CD14-positive monocyte (primary cell): Measurements from ENCODE around the gene ASH1L. TPM values are rescaled to one million over a fixed set of nuclear protein-coding genes. Genes with fewer than 3 reads are reported as not detected.

Source experiments
- DNase-seq, 3 donors: peaks; one replicate each; pipeline ENCODE4 v3.0.0-alpha.2; 2011 to 2022
- H2AFZ ChIP-seq: 2 replicates; pipeline ENCODE4 v1.6.0; 2012; ENCODE audit warnings: mild to moderate bottlenecking, low read depth, low read length, inconsistent platforms; ENCODE audit not compliant: insufficient read depth, poor library complexity, severe bottlenecking
- H3K27ac ChIP-seq, 2 donors: 1 replicate in 1 of 2; 2 replicates in 1 of 2; pipeline ENCODE4 v1.5.1; 2012 to 2013; ENCODE audit warnings: low read length in 2 of 2, control low read depth in 1 of 2, inconsistent platforms in 1 of 2, low read depth in 1 of 2, mild to moderate bottlenecking in 1 of 2
- H3K27me3 ChIP-seq, 2 donors: one replicate each; pipeline versions ENCODE4 v1.6.0 to v1.6.1; 2011 to 2013; ENCODE audit warnings: low read length in 2 of 2; ENCODE audit not compliant: control insufficient read depth in 2 of 2, insufficient read depth in 2 of 2
- H3K36me3 ChIP-seq, 2 donors: replicated peaks in 1 of 2; 1 replicate in 1 of 2; 2 replicates in 1 of 2; pipeline versions ENCODE4 v1.5.1 to v1.6.1; 2012 to 2013; ENCODE audit warnings: low read length in 2 of 2, control low read depth in 1 of 2, inconsistent platforms in 1 of 2, mild to moderate bottlenecking in 1 of 2; ENCODE audit not compliant: insufficient read depth in 2 of 2, control insufficient read depth in 1 of 2
- H3K4me1 ChIP-seq, 2 donors: 1 replicate in 1 of 2; 2 replicates in 1 of 2; pipeline versions ENCODE4 v1.5.1 to v1.6.1; 2012 to 2013; ENCODE audit warnings: low read length in 2 of 2, control low read depth in 1 of 2, inconsistent platforms in 1 of 2, mild to moderate bottlenecking in 1 of 2, moderate library complexity in 1 of 2; ENCODE audit not compliant: insufficient read depth in 2 of 2, control insufficient read depth in 1 of 2
- H3K4me2 ChIP-seq: replicated peaks from 2 replicates; pipeline ENCODE3; 2012; ENCODE audit warnings: low read length, moderate library complexity, mild to moderate bottlenecking; ENCODE audit not compliant: poor library complexity, severe bottlenecking; ENCODE audit errors: extremely low read depth
- H3K4me3 ChIP-seq, 3 experiments: fragments of 200-600 bp in 1 of 3; sonication (generic) in 1 of 3; replicated peaks in 1 of 3; 1 replicate in 2 of 3; 2 replicates in 1 of 3; pipeline ENCODE4 v1.5.1; 2011 to 2013; ENCODE audit warnings: low read length in 3 of 3, mild to moderate bottlenecking in 3 of 3, control low read depth in 2 of 3, low read depth in 2 of 3, inconsistent platforms in 1 of 3, moderate library complexity in 1 of 3
- H3K79me2 ChIP-seq: 2 replicates; pipeline ENCODE4 v1.6.0; 2012; ENCODE audit warnings: mild to moderate bottlenecking, control low read depth, inconsistent platforms, low read length, moderate library complexity; ENCODE audit not compliant: insufficient read depth
- H3K9ac ChIP-seq: 2 replicates; pipeline ENCODE4 v1.6.0; 2017; ENCODE audit warnings: low read length, mild to moderate bottlenecking; ENCODE audit not compliant: insufficient read depth, poor library complexity, severe bottlenecking
- H3K9me3 ChIP-seq, 2 donors: replicated peaks in 1 of 2; 1 replicate in 1 of 2; 2 replicates in 1 of 2; pipeline versions ENCODE4 v1.5.1 to v1.6.1; 2012 to 2013; ENCODE audit warnings: low read length in 2 of 2, control low read depth in 1 of 2; ENCODE audit not compliant: control insufficient read depth in 1 of 2, insufficient read depth in 1 of 2
- H4K20me1 ChIP-seq: 2 replicates; pipeline ENCODE4 v1.6.0; 2012; ENCODE audit warnings: mild to moderate bottlenecking, low read length, control low read depth, moderate library complexity; ENCODE audit not compliant: insufficient read depth
- H3K27ac Mint-ChIP-seq, 7 donors: one replicate each; pipeline ENCODE4 v1.8.0; 2020; ENCODE audit warnings: mild to moderate bottlenecking in 7 of 7, mixed read lengths in 7 of 7, moderate library complexity in 6 of 7, inconsistent platforms in 2 of 7
- H3K27me3 Mint-ChIP-seq, 3 donors: one replicate each; pipeline ENCODE4 v1.8.0; 2021 to 2022; ENCODE audit warnings: low read depth in 3 of 3, mild to moderate bottlenecking in 3 of 3, mixed read lengths in 3 of 3, moderate library complexity in 3 of 3, inconsistent platforms in 1 of 3
- H3K36me3 Mint-ChIP-seq, 2 donors: one replicate each; pipeline ENCODE4 v1.8.0; 2020; ENCODE audit warnings: mixed read lengths in 2 of 2, inconsistent platforms in 1 of 2, mild to moderate bottlenecking in 1 of 2
- H3K4me1 Mint-ChIP-seq: one replicate; pipeline ENCODE4 v1.8.0; 2020; ENCODE audit warnings: mild to moderate bottlenecking, mixed read lengths
- H3K4me3 Mint-ChIP-seq, 2 donors: one replicate each; pipeline ENCODE4 v1.8.0; 2020; ENCODE audit warnings: mild to moderate bottlenecking in 2 of 2, mixed read lengths in 2 of 2, moderate library complexity in 1 of 2
- H3K9me3 Mint-ChIP-seq, 7 donors: one replicate each; pipeline ENCODE4 v1.8.0; 2020 to 2022; ENCODE audit warnings: mixed read lengths in 7 of 7, mild to moderate bottlenecking in 6 of 7, moderate library complexity in 6 of 7, inconsistent platforms in 2 of 7
- WGBS: methylation state at CpG from one replicate; pipeline ENCODE4 v1.1.5; 2013; ENCODE audit warnings: missing lambda C conversion rate; ENCODE audit not compliant: insufficient coverage; 5-methylcytosine and 5-hydroxymethylcytosine counted together
- intact Hi-C, 2 donors: fragments of 100-400 bp; cut with micrococcal nuclease; formaldehyde crosslinking; loops; one replicate each; pipeline versions ENCODE4 v1.15.0 to v1.15.1; 2023
- polyA plus RNA-seq, 3 donors: library from polyadenylated mRNA; depleted of rRNA in 1 of 3; unstranded in 2 of 3; stranded (reverse) in 1 of 3; fragments of 300-500 nt in 2 of 3; fragments of >200 nt in 1 of 3; fragmentation: Illumina TruSeq in 2 of 3; gene quantifications; 1 replicate in 2 of 3; 2 replicates in 1 of 3; pipeline ENCODE4 v1.2.3, GENCODE V29; 2012 to 2021
- TF ChIP-seq, protein P1 (sequence below): fragments of 200-600 bp; IDR thresholded peaks from one replicate; pipeline ENCODE4 v1.8.0; 2022; ENCODE audit warnings: antibody characterized with exemption, mild to moderate bottlenecking

Gene ASH1L
- polyA plus RNA-seq, 3 donors, result 2.7 to 21.5 (median 5.6) TPM

DNA sequence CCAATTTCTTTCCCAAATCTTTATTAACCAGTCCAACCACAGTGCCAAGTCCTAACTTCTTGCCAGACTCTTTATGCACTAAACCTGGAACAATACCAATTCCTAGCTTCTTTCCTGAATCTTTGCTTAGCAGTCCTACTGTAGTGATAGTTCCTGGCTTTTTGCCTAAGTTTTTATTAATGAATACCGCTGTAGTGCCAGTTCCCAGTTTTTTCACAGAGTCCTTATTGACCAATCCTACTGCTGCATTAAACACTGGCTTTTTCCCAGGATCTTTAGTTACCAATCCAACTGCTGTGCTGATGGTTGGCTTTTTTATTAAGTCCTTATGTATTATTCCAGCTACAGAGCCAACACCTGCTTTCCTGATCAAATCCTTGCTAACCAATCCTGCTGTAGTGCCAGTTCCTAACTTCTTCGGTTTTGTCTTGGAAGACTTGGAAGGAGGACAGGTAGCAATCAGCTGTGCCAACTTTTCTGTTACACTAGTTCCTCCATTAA is 80.8 kb downstream of the ASH1L start:
- Mint-ChIP-seq H3K4me3 (no peak overlapping the region), H3K9me3 (no peaks in the 10 kb centered on the region), H3K27ac (no peak overlapping the region), H3K4me1 (peaks cover 27% of the 10 kb centered on the region), H3K27me3 (no peaks in the 10 kb centered on the region), H3K36me3 (peaks cover 41 to 43% of the 10 kb centered on the region in 2 donors)
- peaks cover 53% of the 10 kb centered on the region for H3K79me2 ChIP-seq
- H2AFZ ChIP-seq, result no peak overlapping the region
- H4K20me1 ChIP-seq, result peaks cover 67% of the 10 kb centered on the region
- peaks cover 41 to 53% of the 10 kb centered on the region in 2 donors for H3K36me3 ChIP-seq
- WGBS, result no CpG with 5 or more reads among the region's 2 CpGs
- peak overlapping the region in 1 of 2 donors; percentile 8 for H3K27ac ChIP-seq
- no peak overlapping the region for H3K4me3 ChIP-seq
- no peak for DNase-seq
- H3K4me2 ChIP-seq, result no peak overlapping the region
- no peaks in the 10 kb centered on the region for H3K9me3 ChIP-seq
- peaks cover 20 to 22% of the 10 kb centered on the region in 2 donors for H3K4me1 ChIP-seq
- no peaks in the 10 kb centered on the region for H3K27me3 ChIP-seq
- intact Hi-C loops, result loop anchor here in 1 of 2 donors (10.0 kb wide), 1 partner anchor 93 kb away; no protein-coding TSS in a partner anchor
- no peak overlapping the region for H3K9ac ChIP-seq
- TF ChIP-seq, protein P1, sequence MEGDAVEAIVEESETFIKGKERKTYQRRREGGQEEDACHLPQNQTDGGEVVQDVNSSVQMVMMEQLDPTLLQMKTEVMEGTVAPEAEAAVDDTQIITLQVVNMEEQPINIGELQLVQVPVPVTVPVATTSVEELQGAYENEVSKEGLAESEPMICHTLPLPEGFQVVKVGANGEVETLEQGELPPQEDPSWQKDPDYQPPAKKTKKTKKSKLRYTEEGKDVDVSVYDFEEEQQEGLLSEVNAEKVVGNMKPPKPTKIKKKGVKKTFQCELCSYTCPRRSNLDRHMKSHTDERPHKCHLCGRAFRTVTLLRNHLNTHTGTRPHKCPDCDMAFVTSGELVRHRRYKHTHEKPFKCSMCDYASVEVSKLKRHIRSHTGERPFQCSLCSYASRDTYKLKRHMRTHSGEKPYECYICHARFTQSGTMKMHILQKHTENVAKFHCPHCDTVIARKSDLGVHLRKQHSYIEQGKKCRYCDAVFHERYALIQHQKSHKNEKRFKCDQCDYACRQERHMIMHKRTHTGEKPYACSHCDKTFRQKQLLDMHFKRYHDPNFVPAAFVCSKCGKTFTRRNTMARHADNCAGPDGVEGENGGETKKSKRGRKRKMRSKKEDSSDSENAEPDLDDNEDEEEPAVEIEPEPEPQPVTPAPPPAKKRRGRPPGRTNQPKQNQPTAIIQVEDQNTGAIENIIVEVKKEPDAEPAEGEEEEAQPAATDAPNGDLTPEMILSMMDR, result no peak

DNA sequence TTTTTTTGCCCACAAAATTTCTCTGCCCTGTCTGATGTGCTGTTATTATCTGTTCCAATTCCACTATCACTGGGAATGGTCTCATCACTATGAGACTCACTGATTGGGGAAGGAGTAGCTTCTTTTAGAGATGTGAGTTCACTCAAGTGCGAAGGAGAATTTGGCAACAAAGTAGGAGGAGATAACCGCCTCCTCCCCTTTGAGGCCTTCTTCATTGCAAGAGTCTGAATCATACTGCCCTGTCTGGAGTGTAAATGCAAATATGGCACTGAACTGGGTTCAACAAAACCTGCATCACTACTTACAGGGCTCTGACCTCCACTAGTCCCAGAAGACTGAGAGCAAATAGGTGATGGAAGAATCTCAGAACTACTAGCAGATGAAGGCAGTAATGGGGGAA is 83.4 kb downstream of the ASH1L start:
- peaks cover 54 to 65% of the 10 kb centered on the region in 2 donors for H3K36me3 Mint-ChIP-seq
- no peaks in the 10 kb centered on the region for H3K27me3 Mint-ChIP-seq
- no peaks in the 10 kb centered on the region for H3K9me3 ChIP-seq
- no peaks in the 10 kb centered on the region for H3K4me1 ChIP-seq
- H3K27me3 ChIP-seq, result no peaks in the 10 kb centered on the region
- WGBS, result no CpG with 5 or more reads among the region's 2 CpGs
- no peak overlapping the region for H3K4me2 ChIP-seq
- no peak overlapping the region for H2AFZ ChIP-seq
- peaks cover 0 to 2% (median 0%) of the 10 kb centered on the region in 7 donors for H3K9me3 Mint-ChIP-seq
- H3K4me3 ChIP-seq, result no peak overlapping the region
- intact Hi-C loops, result no loop called here
- H3K27ac Mint-ChIP-seq, result peak overlapping the region in 2 of 7 donors; percentile 16 to 61
- H3K79me2 ChIP-seq, result peaks cover 57% of the 10 kb centered on the region
- no peak overlapping the region for H3K9ac ChIP-seq
- H3K36me3 ChIP-seq, result peaks cover 41 to 62% of the 10 kb centered on the region in 2 donors
- TF ChIP-seq, protein P1, result no peak
- peaks cover 57% of the 10 kb centered on the region for H4K20me1 ChIP-seq
- no peak overlapping the region for H3K4me3 Mint-ChIP-seq
- peaks cover 8% of the 10 kb centered on the region for H3K4me1 Mint-ChIP-seq
- H3K27ac ChIP-seq, result peak overlapping the region in 1 of 2 donors; percentile 39
- DNase-seq, result no peak
